Smooth muscle cell (in vitro differentiated cells): ENCODE data around the gene COL1A2. TPM values are rescaled to one million over a fixed set of nuclear protein-coding genes. Genes with fewer than 3 reads are reported as not detected.

Source experiments
- DNase-seq: peaks from one replicate; lab custom pipeline; 2025; ENCODE audit not compliant: unreplicated experiment; lab: John Stamatoyannopoulos, UW
- H2AFZ ChIP-seq: fragments of 200-600 bp; sonication (generic); 2 replicates; pipeline ENCODE4 v1.6.0; 2016; ENCODE audit warnings: antibody characterized with exemption, low read depth, mild to moderate bottlenecking
- H3F3A ChIP-seq: fragments of 200-600 bp; sonication (generic); 2 replicates; pipeline ENCODE4 v1.6.0; 2017; ENCODE audit warnings: antibody characterized with exemption, low read depth
- H3K27ac ChIP-seq: fragments of 200-600 bp; sonication (generic); 2 replicates; pipeline ENCODE4 v1.5.1; 2016; ENCODE audit warnings: low read depth, mild to moderate bottlenecking
- H3K27me3 ChIP-seq: fragments of 200-600 bp; sonication (generic); 2 replicates; pipeline ENCODE4 v1.6.1; 2016; ENCODE audit warnings: low read depth, mild to moderate bottlenecking
- H3K36me3 ChIP-seq: fragments of 200-600 bp; sonication (generic); 2 replicates; pipeline ENCODE4 v1.5.1; 2016; ENCODE audit warnings: low read depth
- H3K4me1 ChIP-seq: fragments of 200-600 bp; sonication (generic); 2 replicates; pipeline ENCODE4 v1.5.1; 2016; ENCODE audit warnings: low read depth
- H3K4me2 ChIP-seq: fragments of 200-600 bp; sonication (generic); 2 replicates; pipeline ENCODE4 v1.6.0; 2016; ENCODE audit warnings: mild to moderate bottlenecking
- H3K4me3 ChIP-seq: fragments of 200-600 bp; sonication (generic); 2 replicates; pipeline ENCODE4 v1.5.1; 2016; ENCODE audit warnings: mild to moderate bottlenecking
- H3K79me2 ChIP-seq: fragments of 200-600 bp; sonication (generic); 2 replicates; pipeline ENCODE4 v1.6.0; 2016; ENCODE audit warnings: low read depth, mild to moderate bottlenecking
- H3K9ac ChIP-seq: fragments of 200-600 bp; sonication (generic); 2 replicates; pipeline ENCODE4 v1.6.0; 2016; ENCODE audit warnings: low read depth
- H3K9me3 ChIP-seq: fragments of 200-600 bp; sonication (generic); replicated peaks from 2 replicates; pipeline ENCODE4 v1.5.1; 2016; ENCODE audit warnings: low read depth
- H4K20me1 ChIP-seq: fragments of 200-600 bp; sonication (generic); 2 replicates; pipeline ENCODE4 v1.6.0; 2016; ENCODE audit warnings: low read depth
- CTCF ChIP-seq: fragments of 200-600 bp; sonication (generic); IDR thresholded peaks from 2 replicates; pipeline ENCODE4 v1.5.1; 2017; ENCODE audit warnings: borderline replicate concordance, mild to moderate bottlenecking, antibody characterized with exemption; ENCODE audit not compliant: insufficient read depth, poor library complexity, severe bottlenecking
- WGBS: methylation state at CpG from one replicate; pipeline ENCODE4 v1.1.7; 2016; ENCODE audit warnings: low lambda C conversion rate; 5-methylcytosine and 5-hydroxymethylcytosine counted together
- polyA plus RNA-seq: library from polyadenylated mRNA; unstranded; fragments of >200 nt; fragmentation: Nextera tagmentation; extraction: Ambion mirVana; gene quantifications from 2 replicates; pipeline ENCODE4 v1.2.1, GENCODE V29; 2016
- total RNA-seq: library from RNA; depleted of rRNA; stranded (reverse); fragments of >200 nt; gene quantifications from 2 replicates; pipeline ENCODE4 v1.2.3, GENCODE V29; 2014

COL1A2 gene
- total and polyA plus RNA-seq, 2 experiments from 2014 or later, result 4,221 to 10,006 TPM

- no peak for DNase-seq
- Histone ChIP-seq H3K4me3 (peak overlapping the region; percentile 72), H4K20me1 (peaks cover 63% of the 10 kb centered on the region), H3K9ac (peak overlapping the region; percentile 96), H3K4me2 (peak overlapping the region; percentile 97), H3K27ac (peak overlapping the region; percentile 99), H3K36me3 (peaks cover 18% of the 10 kb centered on the region), H3K27me3 (no peaks in the 10 kb centered on the region), H3K4me1 (peaks cover 28% of the 10 kb centered on the region), H3F3A (peaks cover 71% of the 10 kb centered on the region), H3K9me3 (no peaks in the 10 kb centered on the region), H2AFZ (no peak overlapping the region), H3K79me2 (peaks cover 65% of the 10 kb centered on the region)
- TF ChIP-seq CTCF, result no peak
- WGBS, result 3% methylated on average over 3 of the region's 3 CpGs
These were observed 1.3 kb downstream of the COL1A2 start for GRCh38 chr7:94396037-94396431.

GRCh38 chr7:94396596-94396995 lies 1.9 kb downstream of the COL1A2 start:
- DNase-seq, result no peak
- Histone ChIP-seq H3F3A (peaks cover 70% of the 10 kb centered on the region), H3K36me3 (peaks cover 20% of the 10 kb centered on the region), H3K4me3 (peak overlapping the region; percentile 72), H2AFZ (no peak overlapping the region), H3K27me3 (no peaks in the 10 kb centered on the region), H3K27ac (peak overlapping the region; percentile 99), H3K4me2 (peak overlapping the region; percentile 97), H3K9ac (peak overlapping the region; percentile 96), H3K4me1 (peaks cover 25% of the 10 kb centered on the region), H4K20me1 (peaks cover 69% of the 10 kb centered on the region), H3K79me2 (peaks cover 70% of the 10 kb centered on the region), H3K9me3 (no peaks in the 10 kb centered on the region)
- 6% methylated on average over 4 of the region's 4 CpGs for WGBS
- no peak for TF ChIP-seq CTCF

GRCh38 chr7:94397722-94398121 lies 3.0 kb downstream of the COL1A2 start:
- no peaks in the 10 kb centered on the region for H3K27me3 ChIP-seq

More at GRCh38 chr7:94397722-94398121, 3.0 kb downstream of the COL1A2 start:
- peak overlapping the region; percentile 96 for H3K9ac ChIP-seq
- peaks cover 24% of the 10 kb centered on the region for H3K4me1 ChIP-seq
- peaks cover 81% of the 10 kb centered on the region for H3K79me2 ChIP-seq
- peaks cover 80% of the 10 kb centered on the region for H4K20me1 ChIP-seq
- TF ChIP-seq CTCF, result no peak
- peaks cover 76% of the 10 kb centered on the region for H3F3A ChIP-seq
- H3K9me3 ChIP-seq, result no peaks in the 10 kb centered on the region
- H3K36me3 ChIP-seq, result peaks cover 32% of the 10 kb centered on the region
- WGBS, result 50% methylated on average over 1 of the region's 1 CpG
- no peak overlapping the region for H2AFZ ChIP-seq
- DNase-seq, result no peak
- H3K4me2 ChIP-seq, result peak overlapping the region; percentile 97
- peak overlapping the region; percentile 99 for H3K27ac ChIP-seq
- H3K4me3 ChIP-seq, result peak overlapping the region; percentile 72
